COR-L47 (cell line): ENCODE data around the gene CTXN2.

Source experiments
- DNase-seq: peaks from one replicate; lab custom pipeline; 2025; lab: John Stamatoyannopoulos, UW

CTXN2 gene

GRCh38 chr15:48191574-48192225 is at the start of gene CTXN2:
Gene CTXN2 (plus strand): TSS chr15:48191665. CDS start chr15:48201301, 9,636 bp downstream.
- DNase-seq: peak; percentile 80

- no peak for DNase-seq
These were observed 47.6 kb upstream of the CTXN2 start for GRCh38 chr15:48143856-48144255.

- no peak for DNase-seq
These were observed 46.6 kb upstream of the CTXN2 start for GRCh38 chr15:48144889-48145288.

- DNase-seq: no peak
These were observed 45.5 kb upstream of the CTXN2 start for GRCh38 chr15:48145923-48146322.

GRCh38 chr15:48147358-48147757 is 44.1 kb upstream of the CTXN2 start:
- no peak for DNase-seq

- DNase-seq: no peak
These were observed 41.6 kb upstream of the CTXN2 start for GRCh38 chr15:48149858-48150257.

- no peak for DNase-seq
These were observed 37.9 kb upstream of the CTXN2 start for GRCh38 chr15:48153526-48153925.

- no peak for DNase-seq
These were observed 22.8 kb upstream of the CTXN2 start for GRCh38 chr15:48168616-48169015.

GRCh38 chr15:48170981-48171380 is 20.5 kb upstream of the CTXN2 start:
- no peak for DNase-seq

- DNase-seq: no peak
These were observed 16.3 kb upstream of the CTXN2 start for GRCh38 chr15:48175126-48175525.

GRCh38 chr15:48176112-48176511 is 15.4 kb upstream of the CTXN2 start:
- DNase-seq: peak; percentile 2

- DNase-seq: no peak
These were observed 14.5 kb upstream of the CTXN2 start for GRCh38 chr15:48176957-48177356.

- peak; percentile 42 for DNase-seq
These were observed 14.1 kb upstream of the CTXN2 start for GRCh38 chr15:48177383-48177765.

- peak; percentile 89 for DNase-seq
These were observed 13.5 kb upstream of the CTXN2 start, which contains the start of gene MYEF2 for GRCh38 chr15:48177766-48178647. Gene MYEF2 (minus strand): TSS chr15:48178295. CDS start chr15:48178237, 58 bp downstream.

- no peak for DNase-seq
These were observed 12.9 kb upstream of the CTXN2 start for GRCh38 chr15:48178648-48178931.

- DNase-seq: no peak
These were observed 8.7 kb upstream of the CTXN2 start for GRCh38 chr15:48182749-48183148.

- no peak for DNase-seq
These were observed 5.9 kb upstream of the CTXN2 start for GRCh38 chr15:48185529-48185928.

- no peak for DNase-seq
These were observed 5.2 kb upstream of the CTXN2 start for GRCh38 chr15:48186271-48186670.

GRCh38 chr15:48190932-48191573 is 412 bp upstream of the CTXN2 start:
- DNase-seq: no peak

GRCh38 chr15:48202068-48202467 is 10.6 kb downstream of the CTXN2 start:
- no peak for DNase-seq

GRCh38 chr15:48205981-48206380 is 14.5 kb downstream of the CTXN2 start, which contains the start of gene SLC12A1:
Gene SLC12A1 (plus strand): TSS chr15:48206302. CDS start chr15:48207720, 1,418 bp downstream.
- DNase-seq: no peak

GRCh38 chr15:48221261-48221660 is 29.8 kb downstream of the CTXN2 start:
- no peak for DNase-seq

GRCh38 chr15:48221885-48222284 is 30.4 kb downstream of the CTXN2 start:
- no peak for DNase-seq
